ENCODE data around the gene BHLHE40. TPM values are rescaled to one million over a fixed set of nuclear protein-coding genes. Genes with fewer than 3 reads are reported as not detected.

The BHLHE40 gene
- total and polyA plus RNA-seq, 10 of the 15 experiments (the other 5 are each of a cell fraction or from before 2014, with no cell fraction given), result 25.2 to 106 (median 51.4) TPM

DNA sequence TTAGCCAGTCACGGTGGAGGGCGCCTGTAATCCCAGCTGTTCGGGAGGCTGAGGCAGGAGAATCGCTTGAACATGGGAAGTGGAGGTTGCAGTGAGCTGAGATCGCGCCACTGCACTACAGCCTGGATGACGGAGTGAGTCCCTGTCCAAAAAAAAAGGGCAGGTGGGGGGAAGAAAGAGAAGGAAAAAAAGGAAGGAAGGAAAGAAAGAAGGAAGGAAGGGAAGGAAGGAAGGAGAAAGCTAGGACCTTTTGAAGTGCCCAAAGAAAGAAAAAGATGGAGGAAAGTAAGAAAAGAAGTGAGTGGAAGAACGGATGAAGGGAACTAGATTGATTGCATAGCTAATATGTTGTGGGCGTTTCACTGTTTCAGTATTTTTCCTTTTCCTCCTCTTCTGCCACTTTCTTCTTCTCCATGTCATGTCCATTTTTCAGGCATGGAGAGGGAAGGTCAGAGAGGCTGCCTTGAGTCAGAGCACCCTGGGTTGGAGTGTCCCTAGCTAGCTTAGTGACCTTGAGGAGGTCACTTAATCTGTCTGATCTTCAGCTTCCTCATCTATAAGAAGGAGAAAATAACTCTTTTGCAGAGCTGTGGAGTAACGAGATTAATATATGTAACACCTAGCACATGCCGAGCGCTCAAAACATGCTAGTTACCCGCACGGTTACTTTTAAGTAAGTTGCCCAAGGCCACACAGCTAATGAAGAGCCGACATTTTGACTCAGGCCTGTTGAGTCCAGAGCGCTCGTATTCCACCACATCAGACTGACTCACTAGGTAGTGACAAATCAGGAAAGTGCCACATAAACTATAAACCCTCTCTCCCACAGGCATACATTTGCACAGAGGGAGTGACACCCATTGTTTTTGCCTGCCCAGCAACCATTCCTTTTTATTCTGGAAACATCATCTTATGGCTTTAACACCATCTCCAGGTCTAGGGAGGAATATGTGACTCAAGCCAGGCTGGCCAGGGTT is 42.2 kb downstream of the BHLHE40 start:
- in situ Hi-C loops (cut with MboI) (no loop called here), intact Hi-C loops (cut with micrococcal nuclease; ENCODE audit: unreplicated experiment) (loop anchor here (2.0 kb wide), 1 partner anchor 15 kb away; no protein-coding TSS in a partner anchor)
- H3K4me3 ChIP-seq, result no peak overlapping the region
- ChIA-PET SMC1A (ENCODE audit: uncharacterized antibody, unreplicated experiment) (interaction anchor here (0.6 to 10.0 kb wide), 18 partner anchors 9 to 310 kb away, joined by 3 to 163 read pairs (median 6); partner anchors contain the start of gene BHLHE40), POLR2A (interaction anchor here (0.6 to 8.5 kb wide), 10 partner anchors 9 to 274 kb away, joined by 3 to 94 read pairs (median 6); partner anchors contain the start of gene BHLHE40), CTCF (interaction anchor here (0.6 to 7.5 kb wide), 18 partner anchors 9 to 437 kb away, joined by 3 to 63 read pairs (median 7); partner anchors contain the start of gene BHLHE40), RAD21 (ENCODE audit: unreplicated experiment) (interaction anchor here (1.1 to 10.7 kb wide), 9 partner anchors 9 to 309 kb away, joined by 3 to 194 read pairs (median 22); partner anchors contain the start of gene BHLHE40)
- H3K79me2 ChIP-seq (ENCODE audit: control insufficient read depth, insufficient read depth, low read length), result no peaks in the 10 kb centered on the region
- H3K27me3 ChIP-seq (replicated peaks in 1 of 2; ENCODE audit: control insufficient read depth in 2 of 2, insufficient read depth in 2 of 2, low read length in 1 of 2), result no peaks in the 10 kb centered on the region
- 77% methylated on average over 17 of the region's 17 CpGs for WGBS (ENCODE audit: insufficient coverage, insufficient replicate concordance, low lambda C conversion rate, missing lambda C conversion rate)
- TF ChIP-seq RAD21 (IDR thresholded peaks at IDR 0.05; ENCODE audit: insufficient read depth, low read depth, low read length) (peak; percentile 10; the same call in 1 of the 2 replicates), IKZF1 (conservative IDR thresholded peaks at IDR 0.05) (no peak)
- TF ChIP-seq, protein P1, sequence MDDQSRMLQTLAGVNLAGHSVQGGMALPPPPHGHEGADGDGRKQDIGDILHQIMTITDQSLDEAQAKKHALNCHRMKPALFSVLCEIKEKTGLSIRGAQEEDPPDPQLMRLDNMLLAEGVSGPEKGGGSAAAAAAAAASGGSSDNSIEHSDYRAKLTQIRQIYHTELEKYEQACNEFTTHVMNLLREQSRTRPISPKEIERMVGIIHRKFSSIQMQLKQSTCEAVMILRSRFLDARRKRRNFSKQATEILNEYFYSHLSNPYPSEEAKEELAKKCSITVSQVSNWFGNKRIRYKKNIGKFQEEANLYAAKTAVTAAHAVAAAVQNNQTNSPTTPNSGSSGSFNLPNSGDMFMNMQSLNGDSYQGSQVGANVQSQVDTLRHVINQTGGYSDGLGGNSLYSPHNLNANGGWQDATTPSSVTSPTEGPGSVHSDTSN (IDR thresholded peaks at IDR 0.05; ENCODE audit: insufficient replicate concordance, low read depth, low read length), result peak; percentile 12
- H3K9me3 ChIP-seq (replicated peaks; ENCODE audit: control insufficient read depth, insufficient read depth, low read length), result peaks cover 2% of the 10 kb centered on the region; the same call in 2 of the 3 replicates
- H3K27ac ChIP-seq (ENCODE audit: control insufficient read depth, insufficient read depth), result no peak overlapping the region
- peak overlapping the region; percentile 15; the same call in 1 of the 2 replicates for H3K4me2 ChIP-seq (ENCODE audit: control insufficient read depth, insufficient read depth)
- H3K36me3 ChIP-seq (ENCODE audit: control insufficient read depth in 2 of 2, insufficient read depth in 2 of 2, low read length in 1 of 2), result no peaks in the 10 kb centered on the region
- H3K9ac ChIP-seq (ENCODE audit: control insufficient read depth, insufficient read depth, low read length), result no peak overlapping the region
- DNase-seq (ENCODE audit: low read depth, low spot score) (no peak), ATAC-seq (no peak), FAIRE-seq (no peak)
- no peaks in the 10 kb centered on the region for H4K20me1 ChIP-seq (ENCODE audit: control insufficient read depth, insufficient read depth)
- H2AFZ ChIP-seq (ENCODE audit: control insufficient read depth, low read depth, low read length), result peak overlapping the region; percentile 10; the same call in 1 of the 2 replicates
- BruUV-seq (replicated peaks), result no TSS peak
- H3K4me1 ChIP-seq (ENCODE audit: control insufficient read depth, insufficient read depth, low read length), result peaks cover 44% of the 10 kb centered on the region

Measured in GM12878 (cell line).